HG03342 (cell line): ENCODE results near the gene SF3B2.
"Not testable (repeated sequence)": the region's sequence is repeated elsewhere in the genome, so short reads cannot be mapped to it uniquely, and the experiment has no call there.

Experiments
- ATAC-seq: cut with Tn5 transposase; IDR thresholded peaks from one replicate; pipeline ENCODE4 v1.9.1; 2021; ENCODE audit warnings: mild to moderate bottlenecking, moderate library complexity; ENCODE audit not compliant: unreplicated experiment

SF3B2 gene

DNA sequence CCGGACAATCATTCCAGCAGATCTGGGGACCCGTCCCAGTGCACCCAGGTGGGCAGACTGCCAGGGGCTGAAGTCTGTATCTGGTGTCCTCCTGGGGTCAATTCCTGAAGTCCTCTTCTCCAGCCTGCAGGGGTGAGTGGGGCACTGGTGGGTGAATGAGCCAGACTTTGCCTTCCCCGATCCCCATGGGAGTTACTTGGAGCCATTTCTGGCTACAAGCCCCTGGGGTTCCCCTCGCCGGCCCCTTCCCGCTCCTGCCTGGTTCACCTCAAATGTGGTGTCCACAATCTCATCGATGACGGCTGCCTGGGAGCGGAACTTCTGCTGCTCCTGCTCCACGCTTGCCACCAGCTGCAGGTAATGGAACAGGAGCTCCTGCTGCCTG lies 35.4 kb upstream of the SF3B2 start:
- ATAC-seq = no peak

- ATAC-seq = no peak
Measured at GRCh38 chr11:66017321-66017720, 34.8 kb upstream of the SF3B2 start.

GRCh38 chr11:66020212-66020611 lies 32.0 kb upstream of the SF3B2 start:
- ATAC-seq = no peak

- ATAC-seq = no peak
Measured at GRCh38 chr11:66020618-66021357, 31.4 kb upstream of the SF3B2 start.

DNA sequence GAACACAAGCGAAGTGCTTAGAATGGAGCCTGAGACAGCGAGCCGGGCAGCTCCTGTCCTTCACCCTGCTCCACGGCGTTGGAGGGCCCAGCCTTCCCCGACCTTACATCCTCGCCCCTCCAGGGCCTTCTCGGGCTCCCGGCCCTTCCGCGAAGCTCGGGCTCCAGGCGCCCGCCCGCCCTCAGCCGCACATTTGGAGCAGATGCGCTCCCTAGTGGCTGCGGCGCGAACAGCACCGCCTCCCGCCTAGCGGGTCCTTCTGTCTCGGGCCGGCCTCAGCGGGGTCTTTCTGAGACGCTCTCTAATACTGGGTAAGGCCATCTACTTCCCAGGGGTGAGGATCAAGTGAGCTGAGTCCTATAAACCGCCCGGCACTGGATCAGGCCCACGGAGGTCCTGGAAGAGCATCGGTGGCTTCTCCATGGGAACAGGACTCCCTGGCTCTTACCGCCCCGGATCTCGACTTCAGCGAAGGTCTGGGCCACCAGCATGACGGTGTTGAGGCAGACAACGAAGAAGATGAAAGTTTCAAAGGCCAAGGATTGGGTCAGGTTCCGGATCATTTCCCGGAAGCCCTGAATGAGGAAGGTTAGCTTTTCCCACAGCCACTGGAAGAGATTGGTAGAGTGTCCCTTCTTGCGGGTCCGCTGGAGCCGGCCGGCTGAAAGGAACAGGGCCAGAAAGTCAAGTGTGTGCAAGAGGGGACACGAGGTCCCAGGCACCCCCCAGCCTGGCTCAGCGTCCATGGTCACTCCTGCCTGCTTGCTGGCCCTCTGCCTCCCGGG lies 29.6 kb upstream of the SF3B2 start:
- ATAC-seq = no peak

DNA sequence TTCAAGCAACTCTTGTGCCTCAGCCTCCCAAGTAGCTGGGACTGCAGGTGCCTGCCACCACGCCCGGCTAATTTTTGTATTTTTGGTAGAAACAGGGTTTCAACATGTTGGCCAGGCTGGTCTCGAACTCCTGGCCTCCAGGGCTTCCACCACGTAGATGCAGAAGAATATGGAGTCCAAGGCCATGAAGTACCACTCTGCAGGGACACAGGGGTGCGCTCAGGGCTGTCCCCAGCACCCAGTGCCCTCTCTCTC lies 29.1 kb upstream of the SF3B2 start:
- ATAC-seq = not testable (repeated sequence)

DNA sequence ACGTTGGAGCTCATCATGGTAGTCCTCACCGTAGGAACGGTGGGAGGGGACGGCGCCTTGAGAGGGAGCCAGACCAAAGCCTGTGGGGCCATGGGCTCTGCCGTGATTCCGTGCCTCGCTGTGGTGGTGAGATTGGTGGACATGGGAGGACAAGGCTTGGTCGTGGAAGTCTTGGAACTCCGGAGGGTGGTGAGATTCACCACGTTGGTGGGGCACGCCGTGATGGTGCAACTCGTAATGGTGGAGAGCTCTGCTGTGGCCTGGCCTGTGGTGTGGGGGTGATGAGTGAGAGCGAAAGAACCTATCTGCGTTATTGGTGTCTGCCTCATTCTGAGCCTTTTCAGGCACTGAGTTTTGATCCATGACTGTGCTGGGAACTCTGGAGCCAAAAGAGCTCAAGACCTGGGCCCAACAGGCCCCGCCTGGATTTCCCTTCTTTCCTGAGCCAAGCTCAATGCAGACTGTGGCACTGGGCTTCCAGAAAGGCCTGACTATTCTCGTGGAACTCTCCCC lies 26.1 kb upstream of the SF3B2 start, which contains the start of gene CATSPER1:
Gene CATSPER1, minus strand, starts transcription at position 463 of the 513 bp plus-strand sequence. Its CDS starts 100 bp downstream, at position 363.
- no peak for ATAC-seq

- no peak for ATAC-seq
Measured at GRCh38 chr11:66032957-66033735, 19.0 kb upstream of the SF3B2 start.

DNA sequence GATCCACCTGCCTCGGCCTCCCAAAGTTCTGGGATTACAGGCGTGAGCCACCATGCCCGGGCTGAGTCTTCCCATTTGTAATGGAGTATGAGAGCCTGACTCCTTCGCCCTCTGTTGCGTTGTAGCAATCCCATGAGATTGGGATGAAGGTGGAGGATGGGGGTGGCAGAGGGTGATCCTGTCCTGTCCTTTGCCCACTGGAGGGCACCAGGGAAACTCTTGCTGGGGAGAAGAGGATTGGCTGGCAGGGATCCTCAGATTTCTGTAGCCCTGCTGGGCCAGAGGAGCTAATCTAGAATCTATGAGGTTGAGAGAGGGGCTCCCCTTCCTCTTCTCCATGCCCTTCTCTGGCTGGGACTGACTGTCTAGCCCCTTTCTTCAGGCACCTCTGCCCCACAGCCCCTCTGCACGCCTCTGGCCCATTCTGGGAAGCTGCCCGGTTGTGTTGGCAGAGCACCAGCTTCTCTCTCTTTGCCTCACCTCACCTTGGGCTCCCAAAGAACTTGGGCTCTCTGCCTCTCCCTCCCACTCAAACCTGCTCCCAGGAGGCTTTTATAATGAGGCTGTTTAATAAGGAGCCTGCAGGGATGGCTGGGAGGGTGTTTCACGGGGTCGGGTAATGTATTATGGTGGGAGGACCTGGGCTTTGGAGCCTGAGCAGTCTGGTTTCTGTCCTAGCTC lies 16.4 kb upstream of the SF3B2 start:
- ATAC-seq = no peak

- no peak for ATAC-seq
Measured at GRCh38 chr11:66036334-66036710, 15.8 kb upstream of the SF3B2 start.

DNA sequence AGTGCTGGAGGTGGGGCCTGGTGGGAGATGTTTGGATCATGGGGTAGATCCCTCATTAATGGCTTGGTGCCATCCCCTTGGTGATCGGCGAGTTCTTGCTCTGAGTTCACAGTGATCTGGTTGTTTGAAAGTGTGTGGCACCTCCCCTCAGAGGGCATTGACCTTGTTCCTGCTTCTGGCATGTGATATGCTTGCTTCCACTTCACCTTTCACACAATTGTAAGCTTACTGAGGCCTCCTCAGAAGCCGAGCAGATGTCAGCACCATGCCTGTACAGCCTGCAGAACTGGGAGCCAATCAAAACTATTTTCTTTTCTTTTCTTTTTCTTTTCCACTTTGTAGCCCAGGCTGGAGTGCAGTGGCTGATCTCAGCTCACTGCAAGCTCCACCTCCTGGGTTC lies 14.8 kb upstream of the SF3B2 start:
- no peak for ATAC-seq

DNA sequence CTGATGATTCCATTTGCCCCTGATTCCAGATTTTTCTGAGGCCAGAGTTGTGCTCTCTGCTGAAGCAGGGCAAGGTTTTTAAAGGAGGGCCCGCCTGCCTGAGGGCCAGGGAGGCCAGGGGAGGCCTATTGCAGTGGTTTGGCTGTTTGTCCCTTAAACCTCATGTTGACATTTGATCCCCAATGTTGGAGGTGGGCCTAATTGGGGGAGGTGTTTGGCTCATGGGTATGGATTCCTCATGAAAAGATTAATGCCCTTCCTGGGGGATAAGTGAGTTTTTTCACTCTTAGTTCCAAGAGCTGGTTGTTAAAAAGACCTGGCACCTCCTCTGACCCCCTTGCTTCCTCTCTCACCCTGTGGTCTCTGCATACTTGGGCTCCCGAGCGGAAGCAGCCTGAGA lies 12.4 kb upstream of the SF3B2 start:
- ATAC-seq = no peak

GRCh38 chr11:66042227-66042995 lies 9.8 kb upstream of the SF3B2 start:
- ATAC-seq = no peak

DNA sequence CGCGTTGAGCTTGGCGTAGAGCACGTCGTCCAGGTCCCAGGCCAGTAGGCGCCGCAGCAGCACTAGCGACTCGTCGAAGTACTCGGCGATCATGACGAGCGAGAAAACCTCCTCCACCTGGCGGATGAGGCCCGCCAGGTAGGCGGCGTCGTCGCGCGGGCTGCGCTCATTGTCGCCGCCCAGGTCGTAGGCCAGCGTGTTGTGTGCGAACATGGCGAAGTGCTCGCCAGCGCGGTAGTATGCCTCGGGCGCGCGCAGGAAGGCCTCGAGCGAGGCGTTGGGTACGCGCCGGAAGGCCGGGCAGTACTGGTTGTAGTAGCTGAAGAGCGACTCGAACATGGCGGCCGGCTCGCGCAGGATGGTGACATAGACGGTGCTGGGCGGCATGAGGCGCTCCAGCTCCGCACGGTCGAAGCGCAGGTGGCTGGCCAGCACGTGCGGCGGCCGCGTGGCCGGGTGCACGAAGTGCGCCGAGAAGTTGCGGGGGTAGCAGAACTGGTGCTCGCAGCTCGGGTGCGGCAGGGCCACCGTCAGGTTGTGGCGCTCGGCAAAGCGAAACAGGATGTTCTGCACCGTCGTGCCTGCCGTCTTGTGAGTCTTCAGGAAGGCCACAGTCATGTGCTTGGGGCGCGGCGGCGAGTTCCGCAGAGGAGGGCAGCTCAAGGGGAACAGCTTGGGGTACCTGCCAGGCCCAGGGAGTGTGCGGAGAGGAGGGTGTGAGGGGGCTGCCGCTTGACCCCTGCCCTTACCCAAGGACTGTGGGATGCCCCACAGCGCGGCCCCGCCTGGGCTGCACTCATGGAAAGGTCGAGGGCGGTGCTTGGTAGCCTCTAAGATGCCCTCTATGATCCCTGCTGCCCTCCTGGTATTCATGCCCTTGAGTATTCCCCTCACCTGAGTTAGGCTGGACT lies 8.9 kb upstream of the SF3B2 start:
- no peak for ATAC-seq

- no peak for ATAC-seq
Measured at GRCh38 chr11:66044757-66045156, 7.4 kb upstream of the SF3B2 start.

GRCh38 chr11:66045177-66045639 lies 7.0 kb upstream of the SF3B2 start:
- ATAC-seq = peak; percentile 76

- ATAC-seq = no peak
Measured at GRCh38 chr11:66046901-66047300, 5.3 kb upstream of the SF3B2 start.

DNA sequence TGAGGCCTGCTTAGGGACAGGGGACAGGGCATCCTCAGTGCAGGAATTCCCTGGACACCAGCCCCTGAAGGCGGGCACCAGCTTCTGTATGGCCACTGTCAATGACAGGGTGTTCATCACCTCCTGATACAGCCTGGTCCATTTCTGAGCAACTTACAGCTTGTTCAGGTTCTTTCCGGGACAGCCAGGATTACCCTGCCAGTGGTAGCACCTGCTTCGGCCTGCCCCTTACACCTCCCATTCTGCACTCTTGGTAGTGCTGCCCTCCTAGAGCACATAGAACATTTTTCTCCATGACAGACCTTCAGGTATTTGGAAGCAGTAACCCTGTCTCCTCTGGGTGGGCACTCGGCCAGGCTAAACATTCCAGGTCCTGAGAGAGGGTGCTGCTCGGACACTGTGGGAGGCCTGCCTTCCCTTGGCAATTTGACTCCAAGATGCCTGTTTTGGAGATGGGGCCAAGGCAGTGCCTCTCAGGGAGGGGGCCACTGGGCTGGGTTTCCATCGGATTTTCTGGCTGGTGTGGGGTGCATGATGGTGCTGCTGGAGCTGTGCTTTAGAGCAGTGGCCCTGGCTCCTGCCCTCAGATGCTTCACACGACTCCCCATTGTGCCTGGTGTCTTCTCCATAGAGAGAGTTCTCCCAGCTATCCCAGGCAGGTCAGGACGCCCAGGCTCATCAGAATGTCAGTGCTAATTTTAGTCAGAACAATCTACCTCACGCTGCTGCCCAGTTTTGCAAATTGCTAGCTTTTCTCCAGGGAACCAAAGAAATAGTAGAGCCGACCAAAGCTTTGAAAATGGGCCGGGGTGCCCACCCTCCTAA lies 4.4 kb upstream of the SF3B2 start:
- no peak for ATAC-seq
